MM.1S (cell line): ENCODE data around the gene DNAAF2.

Source experiments
- CTCF ChIP-seq: fragments of 300-600 bp; sonication (generic); IDR thresholded peaks from 2 replicates; pipeline ENCODE4 v1.5.1; 2016; ENCODE audit warnings: antibody characterized with exemption, low read length, mixed read lengths
- EZH2 ChIP-seq: fragments of 300-600 bp; sonication (generic); optimal IDR thresholded peaks from 2 replicates; pipeline ENCODE3; 2017; ENCODE audit warnings: low read depth, mild to moderate bottlenecking, antibody characterized with exemption, low read length, mixed read lengths
- EZH2phosphoT487 ChIP-seq: fragments of 300-600 bp; sonication (generic); IDR thresholded peaks from 2 replicates; pipeline ENCODE4 v1.6.1; 2018; ENCODE audit warnings: antibody characterized with exemption, low read length

- no peak for TF ChIP-seq CTCF
- no peak for TF ChIP-seq EZH2
- TF ChIP-seq EZH2phosphoT487 = no peak
These were observed 19.5 kb upstream of the DNAAF2 start for GRCh38 chr14:49654511-49654910.
